Astrocyte (in vitro differentiated cells and primary cell): ENCODE results near the gene PACSIN3. TPM values are rescaled to one million over a fixed set of nuclear protein-coding genes. Genes with fewer than 3 reads are reported as not detected.

Source experiments
- DNase-seq: peaks from one replicate; pipeline ENCODE4 v3.0.0-alpha.2; 2010; ENCODE audit warnings: low read depth
- FAIRE-seq: peaks from 2 replicates; lab custom pipeline; 2011; peaks lifted over from hg19 to GRCh38; lab: Jason Lieb, UNC
- H2AFZ ChIP-seq: 2 replicates; pipeline ENCODE4 v1.6.0; 2012; ENCODE audit warnings: low read depth, low read length, inconsistent platforms
- H3K27ac ChIP-seq: 2 replicates; pipeline ENCODE4 v1.5.1; 2011; ENCODE audit warnings: low read depth, low read length, inconsistent platforms
- H3K27me3 ChIP-seq: 2 replicates; pipeline ENCODE4 v1.6.0; 2011; ENCODE audit warnings: low read length, inconsistent platforms; ENCODE audit not compliant: insufficient read depth
- H3K36me3 ChIP-seq: 2 replicates; pipeline ENCODE4 v1.5.1; 2011; ENCODE audit warnings: low read length, inconsistent platforms; ENCODE audit not compliant: insufficient read depth
- H3K4me1 ChIP-seq: 2 replicates; pipeline ENCODE4 v1.5.1; 2011; ENCODE audit warnings: low read length, inconsistent platforms; ENCODE audit not compliant: insufficient read depth
- H3K4me2 ChIP-seq: 2 replicates; pipeline ENCODE4 v1.6.0; 2012; ENCODE audit warnings: low read length, inconsistent platforms
- H3K4me3 ChIP-seq: 2 replicates; pipeline ENCODE4 v1.5.1; 2011; ENCODE audit warnings: low read depth, mild to moderate bottlenecking, low read length, inconsistent platforms; ENCODE audit not compliant: insufficient read depth
- H3K79me2 ChIP-seq: 2 replicates; pipeline ENCODE4 v1.6.0; 2012; ENCODE audit warnings: mild to moderate bottlenecking, low read length, inconsistent platforms; ENCODE audit not compliant: insufficient read depth
- H3K9ac ChIP-seq: 2 replicates; pipeline ENCODE4 v1.6.0; 2012; ENCODE audit warnings: mild to moderate bottlenecking, low read length, inconsistent platforms
- H3K9me3 ChIP-seq: 2 replicates; pipeline ENCODE4 v1.5.1; 2012; ENCODE audit warnings: low read depth, mild to moderate bottlenecking, low read length, inconsistent platforms; ENCODE audit not compliant: insufficient read depth
- H4K20me1 ChIP-seq: 2 replicates; pipeline ENCODE4 v1.6.0; 2012; ENCODE audit warnings: low read length, inconsistent platforms; ENCODE audit not compliant: insufficient read depth
- H3K27ac Mint-ChIP-seq: one replicate; pipeline ENCODE4 v1.8.0; 2021; ENCODE audit warnings: mild to moderate bottlenecking, mixed read lengths; ENCODE audit not compliant: unreplicated experiment
- H3K27me3 Mint-ChIP-seq: one replicate; pipeline ENCODE4 v1.8.0; 2021; ENCODE audit warnings: low read depth, mixed read lengths; ENCODE audit not compliant: unreplicated experiment
- H3K36me3 Mint-ChIP-seq: one replicate; pipeline ENCODE4 v1.8.0; 2021; ENCODE audit warnings: low read depth, mixed read lengths; ENCODE audit not compliant: unreplicated experiment
- H3K4me1 Mint-ChIP-seq: one replicate; pipeline ENCODE4 v1.8.0; 2021; ENCODE audit warnings: low read depth, mixed read lengths; ENCODE audit not compliant: unreplicated experiment
- H3K4me3 Mint-ChIP-seq: one replicate; pipeline ENCODE4 v1.8.0; 2021; ENCODE audit warnings: mild to moderate bottlenecking, moderate library complexity, mixed read lengths; ENCODE audit not compliant: unreplicated experiment
- H3K9me3 Mint-ChIP-seq: one replicate; pipeline ENCODE4 v1.8.0; 2021; ENCODE audit warnings: mild to moderate bottlenecking, mixed read lengths; ENCODE audit not compliant: unreplicated experiment
- EZH2 ChIP-seq: IDR thresholded peaks from 2 replicates; pipeline ENCODE4 v1.6.1; 2012; ENCODE audit warnings: mild to moderate bottlenecking, low read length, inconsistent platforms; ENCODE audit not compliant: insufficient read depth
- total RNA-seq: library from RNA; stranded (reverse); gene quantifications from 2 replicates; pipeline ENCODE4 v1.2.1, GENCODE V29; 2021
- TF ChIP-seq, protein P1 (sequence below): IDR thresholded peaks from 2 replicates; pipeline ENCODE4 v1.5.1; 2011; ENCODE audit warnings: low read depth, mild to moderate bottlenecking, inconsistent platforms, low read length, moderate library complexity; ENCODE audit not compliant: insufficient read depth

PACSIN3 gene
- total RNA-seq, 1 donor from 2014 or later: 35.6 TPM

DNA sequence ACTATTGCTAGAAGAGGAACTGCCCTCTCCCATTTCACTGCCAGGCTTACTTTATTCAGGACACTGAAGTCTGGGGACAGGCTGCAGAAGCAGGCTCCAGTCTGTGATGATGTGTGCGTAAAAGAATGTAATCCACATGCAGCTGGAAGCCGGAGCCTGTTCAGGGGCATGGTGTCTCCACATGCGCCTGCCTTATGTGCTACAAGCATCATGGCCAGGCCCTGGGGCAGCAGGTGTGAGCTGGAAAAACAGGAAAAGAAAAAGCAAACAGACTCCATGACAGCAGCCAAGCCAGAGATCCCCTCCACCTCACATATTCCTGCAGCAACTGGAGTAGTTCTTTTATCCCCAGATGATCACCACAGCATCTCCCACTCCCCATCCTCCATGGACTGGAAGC, 42.9 kb downstream of the PACSIN3 start:
- peak overlapping the region; percentile 37 for H3K27ac Mint-ChIP-seq
- TF ChIP-seq EZH2: no peak
- TF ChIP-seq, protein P1, sequence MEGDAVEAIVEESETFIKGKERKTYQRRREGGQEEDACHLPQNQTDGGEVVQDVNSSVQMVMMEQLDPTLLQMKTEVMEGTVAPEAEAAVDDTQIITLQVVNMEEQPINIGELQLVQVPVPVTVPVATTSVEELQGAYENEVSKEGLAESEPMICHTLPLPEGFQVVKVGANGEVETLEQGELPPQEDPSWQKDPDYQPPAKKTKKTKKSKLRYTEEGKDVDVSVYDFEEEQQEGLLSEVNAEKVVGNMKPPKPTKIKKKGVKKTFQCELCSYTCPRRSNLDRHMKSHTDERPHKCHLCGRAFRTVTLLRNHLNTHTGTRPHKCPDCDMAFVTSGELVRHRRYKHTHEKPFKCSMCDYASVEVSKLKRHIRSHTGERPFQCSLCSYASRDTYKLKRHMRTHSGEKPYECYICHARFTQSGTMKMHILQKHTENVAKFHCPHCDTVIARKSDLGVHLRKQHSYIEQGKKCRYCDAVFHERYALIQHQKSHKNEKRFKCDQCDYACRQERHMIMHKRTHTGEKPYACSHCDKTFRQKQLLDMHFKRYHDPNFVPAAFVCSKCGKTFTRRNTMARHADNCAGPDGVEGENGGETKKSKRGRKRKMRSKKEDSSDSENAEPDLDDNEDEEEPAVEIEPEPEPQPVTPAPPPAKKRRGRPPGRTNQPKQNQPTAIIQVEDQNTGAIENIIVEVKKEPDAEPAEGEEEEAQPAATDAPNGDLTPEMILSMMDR: no peak
- Histone ChIP-seq H3K4me2 (peak overlapping the region; percentile 6), H3K4me3 (no peak overlapping the region), H3K9ac (no peak overlapping the region), H3K4me1 (peaks cover 12% of the 10 kb centered on the region), H3K27me3 (no peaks in the 10 kb centered on the region), H2AFZ (no peak overlapping the region), H3K9me3 (no peaks in the 10 kb centered on the region), H4K20me1 (peaks cover 7% of the 10 kb centered on the region), H3K27ac (no peak overlapping the region), H3K36me3 (no peaks in the 10 kb centered on the region), H3K79me2 (no peaks in the 10 kb centered on the region)
- H3K4me3 Mint-ChIP-seq: no peak overlapping the region
- peaks cover 19% of the 10 kb centered on the region for H3K4me1 Mint-ChIP-seq
- H3K36me3 Mint-ChIP-seq: peaks cover 12% of the 10 kb centered on the region
- H3K27me3 Mint-ChIP-seq: no peaks in the 10 kb centered on the region
- DNase-seq: peak; percentile 79
- peaks cover 2% of the 10 kb centered on the region for H3K9me3 Mint-ChIP-seq
- FAIRE-seq: peak; percentile 77

DNA sequence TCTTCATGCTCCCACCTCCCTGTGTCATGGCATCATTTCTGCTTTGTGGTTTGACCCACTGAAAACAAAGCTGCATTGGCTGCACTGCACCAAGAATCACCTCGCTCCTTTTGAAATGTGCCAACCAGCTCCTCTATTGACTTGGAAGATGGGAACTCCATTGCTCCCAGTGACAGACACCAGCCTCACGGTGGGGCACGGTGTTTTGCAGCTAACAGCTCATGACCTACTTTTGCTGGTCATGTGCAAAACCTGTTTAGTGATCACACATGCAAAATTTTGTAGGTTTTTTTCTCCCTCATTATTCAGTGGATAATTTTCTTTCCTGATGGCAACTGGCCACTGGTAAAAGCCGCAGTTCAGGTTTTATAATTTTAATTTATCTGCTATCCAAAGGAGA, 46.4 kb downstream of the PACSIN3 start:
- no peak overlapping the region for H3K9ac ChIP-seq
- peaks cover 7% of the 10 kb centered on the region for H4K20me1 ChIP-seq
- no peaks in the 10 kb centered on the region for H3K36me3 ChIP-seq
- H3K4me1 ChIP-seq: peaks cover 12% of the 10 kb centered on the region
- H3K27ac Mint-ChIP-seq: no peak overlapping the region
- H3K36me3 Mint-ChIP-seq: peaks cover 11% of the 10 kb centered on the region
- no peaks in the 10 kb centered on the region for H3K79me2 ChIP-seq
- H3K9me3 ChIP-seq: no peaks in the 10 kb centered on the region
- peaks cover 19% of the 10 kb centered on the region for H3K4me1 Mint-ChIP-seq
- no peak overlapping the region for H3K4me3 Mint-ChIP-seq
- no peaks in the 10 kb centered on the region for H3K9me3 Mint-ChIP-seq
- TF ChIP-seq, protein P1: no peak
- no peak for TF ChIP-seq EZH2
- no peak overlapping the region for H2AFZ ChIP-seq
- no peaks in the 10 kb centered on the region for H3K27me3 ChIP-seq
- no peaks in the 10 kb centered on the region for H3K27me3 Mint-ChIP-seq
- FAIRE-seq: no peak
- DNase-seq: no peak
- H3K4me2 ChIP-seq: no peak overlapping the region
- no peak overlapping the region for H3K4me3 ChIP-seq
- H3K27ac ChIP-seq: no peak overlapping the region

DNA sequence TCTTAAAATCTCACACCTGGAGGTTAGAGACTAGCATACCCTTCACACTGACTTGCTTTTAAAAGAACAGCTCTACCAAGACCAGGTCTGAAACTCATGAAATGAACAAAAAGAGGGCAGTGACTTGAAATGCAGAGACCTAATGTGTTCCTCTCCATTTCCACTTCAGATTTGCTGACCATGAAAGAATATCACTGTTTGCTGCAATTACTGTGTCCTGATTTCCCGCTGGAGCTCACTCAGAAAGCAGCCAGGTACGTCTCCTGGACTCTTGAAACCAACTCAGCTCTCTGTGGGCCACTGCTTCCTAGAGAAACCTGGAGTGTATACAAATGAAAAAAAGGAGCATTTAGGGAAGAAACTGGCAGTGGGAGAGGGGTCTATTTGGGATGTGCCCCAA, 48.8 kb downstream of the PACSIN3 start:
- Histone ChIP-seq H3K27ac (no peak overlapping the region), H3K27me3 (no peaks in the 10 kb centered on the region), H4K20me1 (no peaks in the 10 kb centered on the region), H3K4me3 (no peak overlapping the region), H3K9ac (no peak overlapping the region), H2AFZ (no peak overlapping the region), H3K79me2 (no peaks in the 10 kb centered on the region), H3K36me3 (no peaks in the 10 kb centered on the region), H3K9me3 (no peaks in the 10 kb centered on the region), H3K4me2 (no peak overlapping the region), H3K4me1 (no peaks in the 10 kb centered on the region)
- Mint-ChIP-seq H3K4me3 (no peak overlapping the region), H3K27ac (no peak overlapping the region), H3K4me1 (peaks cover 3% of the 10 kb centered on the region), H3K9me3 (no peaks in the 10 kb centered on the region), H3K36me3 (peaks cover 11% of the 10 kb centered on the region), H3K27me3 (no peaks in the 10 kb centered on the region)
- FAIRE-seq (no peak), DNase-seq (no peak)
- no peak for TF ChIP-seq EZH2
- TF ChIP-seq, protein P1: no peak
